ENCODE results near the gene SOX15.
"Not testable (repeated sequence)": the region's sequence is repeated elsewhere in the genome, so short reads cannot be mapped to it uniquely, and the experiment has no call there.

SOX15 gene

DNA sequence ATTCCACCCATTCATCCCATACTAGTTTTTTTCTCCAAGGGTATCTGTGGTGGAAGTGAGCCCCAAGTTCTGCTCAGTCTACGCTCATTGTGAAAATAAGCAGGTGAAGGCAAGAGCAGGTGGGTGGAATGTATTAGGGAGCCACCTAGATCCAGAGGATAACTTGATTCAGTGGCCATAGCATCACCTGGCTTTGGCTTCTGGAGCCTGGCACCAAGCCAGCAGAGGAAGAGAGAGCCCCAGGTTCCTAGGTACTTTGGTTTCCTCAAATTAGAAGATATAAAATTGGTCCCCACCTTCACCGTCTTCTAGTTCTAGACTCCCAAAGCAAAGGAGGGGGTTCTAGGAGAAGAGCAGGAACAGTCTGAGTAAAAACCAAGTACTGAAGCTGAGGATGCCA lies 20.7 kb upstream of the SOX15 start:
- no peak for DNase-seq (ENCODE audit: low read depth, low spot score)

DNA sequence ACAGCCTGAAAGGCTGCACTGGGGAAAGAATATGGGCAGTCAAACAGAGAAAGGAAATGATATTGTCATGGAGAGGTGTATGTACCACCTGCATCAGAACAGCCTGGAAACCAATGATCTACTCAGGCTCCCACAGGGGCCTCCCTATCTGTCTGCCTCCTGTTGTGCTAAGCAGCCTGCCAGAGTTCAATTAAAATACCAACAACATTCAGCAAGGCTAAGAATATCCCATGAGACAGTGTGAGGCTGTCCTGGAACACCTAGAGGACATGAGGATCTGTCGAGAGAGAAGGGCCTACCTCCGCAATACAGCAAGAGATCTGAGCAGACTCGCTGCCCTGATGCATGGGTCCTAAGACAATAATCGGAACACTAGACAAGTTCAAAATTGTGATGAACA lies 16.4 kb upstream of the SOX15 start:
- no peak for DNase-seq (ENCODE audit: low read depth, low spot score)

- not testable (repeated sequence) for DNase-seq (ENCODE audit: low read depth, low spot score)
These were observed 7.7 kb upstream of the SOX15 start for GRCh38 chr17:7597561-7597960.

- DNase-seq (ENCODE audit: low read depth, low spot score), result no peak
These were observed 3.4 kb upstream of the SOX15 start for GRCh38 chr17:7593296-7593695.

GRCh38 chr17:7592422-7593021 lies 2.6 kb upstream of the SOX15 start:
- DNase-seq (ENCODE audit: low read depth, low spot score), result no peak

GRCh38 chr17:7591596-7591995 lies 1.7 kb upstream of the SOX15 start:
- DNase-seq (ENCODE audit: low read depth, low spot score), result no peak

GRCh38 chr17:7590743-7591142 lies 849 bp upstream of the SOX15 start:
- DNase-seq (ENCODE audit: low read depth, low spot score), result no peak

GRCh38 chr17:7589204-7589868 lies 558 bp downstream of the SOX15 start:
- DNase-seq (ENCODE audit: low read depth, low spot score), result peak; percentile 70

- DNase-seq (ENCODE audit: low read depth, low spot score), result no peak
These were observed 1.2 kb downstream of the SOX15 start for GRCh38 chr17:7588553-7589203.

DNA sequence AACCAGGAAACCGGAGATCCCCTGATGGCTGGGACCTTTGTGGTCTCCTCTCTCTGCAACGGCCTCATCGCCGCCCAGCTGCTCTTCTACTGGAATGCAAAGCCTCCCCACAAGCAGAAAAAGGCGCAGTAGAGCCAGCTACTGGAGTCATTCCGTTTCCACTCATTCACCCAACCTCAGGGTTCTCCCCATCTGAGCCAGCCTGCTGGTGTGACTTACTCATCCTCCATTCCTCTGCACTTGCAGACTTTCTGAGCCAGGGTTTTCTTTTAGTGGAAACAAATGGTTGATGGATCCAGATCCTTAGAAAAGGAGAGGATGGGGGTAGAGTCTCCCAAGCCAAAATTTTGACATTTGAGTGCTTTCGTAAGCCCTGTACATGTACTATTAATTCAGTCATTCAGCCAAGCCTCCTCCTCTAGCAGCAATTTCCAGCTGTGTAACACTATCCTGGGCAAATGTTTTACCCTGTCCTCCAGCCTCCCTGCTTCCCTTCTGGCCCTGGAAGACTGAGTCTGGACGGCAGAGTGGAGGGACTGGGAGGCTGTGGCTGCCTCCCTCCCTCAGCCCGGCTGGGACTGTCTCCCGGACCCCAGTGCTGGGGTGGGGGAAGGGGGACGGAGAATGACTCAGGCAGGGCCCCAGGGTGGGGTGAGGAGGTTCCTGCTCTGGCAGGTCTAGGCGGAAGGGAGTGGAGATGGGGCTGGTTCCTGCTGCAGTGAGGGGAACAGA lies 2.3 kb downstream of the SOX15 start:
- peak; percentile 43 for DNase-seq (ENCODE audit: low read depth, low spot score)

DNA sequence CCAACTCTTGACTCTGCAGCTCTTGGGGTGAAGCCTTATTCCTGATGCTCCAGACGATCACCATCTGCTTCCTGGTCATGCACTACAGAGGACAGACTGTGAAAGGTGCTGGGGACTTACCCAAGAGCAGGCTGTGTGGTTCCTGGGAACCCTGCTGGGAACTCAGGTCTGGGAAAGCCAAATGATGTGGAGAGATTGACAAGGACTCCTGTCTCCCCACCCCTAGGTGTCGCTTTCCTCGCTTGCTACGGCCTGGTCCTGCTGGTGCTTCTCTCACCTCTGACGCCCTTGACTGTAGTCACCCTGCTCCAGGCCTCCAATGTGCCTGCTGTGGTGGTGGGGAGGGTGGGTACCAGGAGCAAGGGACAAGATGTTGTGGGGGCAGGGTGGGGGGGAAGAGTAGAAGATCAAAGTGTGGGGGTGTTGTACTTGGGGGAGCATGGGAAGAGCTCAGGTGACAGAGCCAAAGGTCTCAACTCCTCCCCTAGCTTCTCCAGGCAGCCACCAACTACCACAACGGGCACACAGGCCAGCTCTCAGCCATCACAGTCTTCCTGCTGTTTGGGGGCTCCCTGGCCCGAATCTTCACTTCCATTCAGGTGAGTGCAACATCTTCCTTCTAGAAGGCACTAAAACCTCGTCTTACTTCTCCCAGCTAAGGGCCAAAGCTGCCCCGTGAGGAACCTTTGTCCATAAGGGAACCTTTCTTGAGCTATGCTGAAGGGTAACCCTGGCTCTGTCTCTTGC lies 3.0 kb downstream of the SOX15 start:
- no peak for DNase-seq (ENCODE audit: low read depth, low spot score)

DNA sequence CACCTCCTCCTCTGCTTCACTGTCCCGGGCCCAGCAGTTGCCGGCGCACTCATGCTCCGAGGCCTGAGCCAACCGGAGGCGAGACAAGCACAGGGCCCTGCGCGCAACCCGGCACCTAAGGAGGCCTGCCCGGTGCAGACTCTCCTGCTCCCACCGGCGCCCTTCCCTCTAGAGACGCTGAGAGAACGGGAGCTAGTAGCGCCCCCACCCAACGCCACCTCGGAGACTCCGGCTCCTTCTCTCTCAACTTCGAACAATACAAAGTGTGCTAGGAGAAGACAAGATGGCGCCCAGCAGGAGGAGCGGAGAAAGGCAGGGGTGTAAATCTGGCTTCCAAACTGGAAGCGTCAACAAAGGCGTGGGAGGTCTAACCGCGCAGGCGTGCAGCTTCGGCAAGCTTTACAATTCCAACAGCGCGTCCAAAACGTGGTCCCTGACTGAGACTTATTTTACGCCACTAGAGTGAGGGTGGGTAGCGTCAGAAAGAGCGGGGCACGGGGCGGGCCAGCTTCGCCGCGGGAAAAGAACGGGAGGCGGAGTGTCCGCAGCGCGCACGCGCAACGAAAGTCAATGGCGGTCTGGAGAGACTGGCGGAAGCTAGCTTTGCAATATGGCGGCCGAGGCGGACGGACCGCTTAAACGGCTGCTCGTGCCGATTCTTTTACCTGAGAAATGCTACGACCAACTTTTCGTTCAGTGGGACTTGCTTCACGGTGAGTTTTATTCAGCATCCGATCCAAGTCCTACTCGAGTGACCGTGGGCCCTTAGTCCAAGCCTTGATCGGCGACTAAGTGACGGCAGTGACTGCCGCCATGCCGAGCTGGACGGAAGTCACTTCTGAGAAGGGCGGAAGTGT lies 6.4 kb downstream of the SOX15 start, which contains the start of gene MPDU1:
TSS of gene MPDU1 (plus strand) at position 600 of the 857 bp plus-strand sequence. CDS start at position 611, 11 bp downstream.
- DNase-seq (ENCODE audit: low read depth, low spot score), result peak; percentile 95

DNA sequence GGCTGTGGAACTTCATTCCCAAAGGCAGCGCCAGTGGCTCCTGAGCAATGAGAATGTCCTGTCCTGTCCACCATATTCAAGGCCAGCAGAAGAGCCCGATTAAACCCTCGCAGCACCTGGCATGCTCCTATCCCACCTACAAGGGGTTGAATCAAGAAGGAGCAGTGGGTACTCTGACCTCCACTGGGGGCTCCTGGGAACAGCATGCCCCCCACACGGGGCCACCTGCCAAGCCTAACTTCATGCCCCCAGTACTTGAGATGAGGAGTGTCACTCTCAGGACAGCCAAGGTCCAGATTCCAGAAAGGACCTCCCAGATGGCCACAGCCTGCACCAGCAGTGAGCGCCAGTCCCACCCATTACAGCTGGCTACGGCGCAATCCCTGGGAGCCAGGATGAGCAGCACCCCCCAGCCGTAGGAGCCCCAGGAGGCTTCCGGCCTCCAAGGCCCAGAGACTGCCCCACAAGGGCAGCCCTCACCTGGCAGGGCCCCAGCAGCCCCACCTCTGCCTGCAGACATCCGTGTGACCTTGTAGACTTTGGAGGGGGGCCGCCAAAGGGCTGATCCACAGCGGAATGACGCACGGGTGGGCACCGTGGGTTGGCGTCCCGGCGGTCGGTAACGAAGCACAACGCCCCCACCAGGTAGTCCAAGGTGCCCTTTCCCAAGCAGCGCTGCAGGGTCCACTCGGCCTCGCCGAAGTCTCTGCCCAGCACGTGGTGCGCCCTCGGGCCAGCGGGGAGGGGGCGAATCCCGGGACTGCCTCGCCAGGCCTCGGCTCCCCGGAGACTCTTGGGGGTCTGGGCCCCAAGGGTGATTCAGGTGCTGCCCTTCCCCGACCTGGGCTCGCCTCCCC lies 7.3 kb downstream of the SOX15 start:
- DNase-seq (ENCODE audit: low read depth, low spot score), result no peak

DNA sequence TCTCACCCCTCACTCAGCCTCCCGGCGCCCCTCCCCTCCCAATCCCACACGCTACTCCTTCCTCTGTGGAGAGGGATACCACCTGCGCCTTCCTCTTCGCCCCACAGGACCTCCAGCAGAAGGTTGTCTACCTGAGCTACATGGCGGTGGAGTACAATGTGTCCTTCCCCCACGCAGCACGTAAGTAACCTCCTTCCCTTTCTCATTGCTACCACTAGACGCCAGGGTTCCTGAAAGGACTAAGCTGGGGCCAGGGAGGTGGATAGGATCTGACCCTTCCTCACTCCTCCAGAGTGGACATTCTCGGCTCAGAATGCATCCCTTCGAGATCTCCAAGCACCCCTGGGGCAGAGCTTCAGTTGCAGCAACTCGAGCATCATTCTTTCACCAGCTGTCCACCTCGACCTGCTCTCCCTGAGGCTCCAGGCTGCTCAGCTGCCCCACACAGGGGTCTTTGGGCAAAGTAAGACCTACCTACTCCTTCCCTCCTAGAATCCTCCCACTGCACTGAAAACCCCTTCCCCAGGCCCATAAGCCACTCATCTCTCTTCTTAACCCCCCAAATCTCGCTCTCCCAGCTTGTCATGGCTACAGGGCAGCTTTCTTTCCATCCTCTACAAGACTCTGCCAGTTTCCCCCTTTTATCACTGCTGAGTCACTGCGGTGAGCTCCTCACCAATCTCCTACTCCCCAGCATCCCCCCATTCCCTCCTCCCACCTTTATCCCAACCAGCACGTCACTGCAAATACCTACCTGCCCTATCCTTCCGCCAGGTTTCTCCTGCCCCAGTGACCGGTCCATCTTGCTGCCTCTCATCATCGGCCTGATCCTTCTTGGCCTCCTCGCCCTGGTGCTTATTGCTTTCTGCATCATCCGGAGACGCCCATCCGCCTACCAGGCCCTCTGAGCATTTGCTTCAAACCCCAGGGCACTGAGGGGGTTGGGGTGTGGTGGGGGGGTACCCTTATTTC lies 9.0 kb downstream of the SOX15 start:
- no peak for DNase-seq (ENCODE audit: low read depth, low spot score)

DNA sequence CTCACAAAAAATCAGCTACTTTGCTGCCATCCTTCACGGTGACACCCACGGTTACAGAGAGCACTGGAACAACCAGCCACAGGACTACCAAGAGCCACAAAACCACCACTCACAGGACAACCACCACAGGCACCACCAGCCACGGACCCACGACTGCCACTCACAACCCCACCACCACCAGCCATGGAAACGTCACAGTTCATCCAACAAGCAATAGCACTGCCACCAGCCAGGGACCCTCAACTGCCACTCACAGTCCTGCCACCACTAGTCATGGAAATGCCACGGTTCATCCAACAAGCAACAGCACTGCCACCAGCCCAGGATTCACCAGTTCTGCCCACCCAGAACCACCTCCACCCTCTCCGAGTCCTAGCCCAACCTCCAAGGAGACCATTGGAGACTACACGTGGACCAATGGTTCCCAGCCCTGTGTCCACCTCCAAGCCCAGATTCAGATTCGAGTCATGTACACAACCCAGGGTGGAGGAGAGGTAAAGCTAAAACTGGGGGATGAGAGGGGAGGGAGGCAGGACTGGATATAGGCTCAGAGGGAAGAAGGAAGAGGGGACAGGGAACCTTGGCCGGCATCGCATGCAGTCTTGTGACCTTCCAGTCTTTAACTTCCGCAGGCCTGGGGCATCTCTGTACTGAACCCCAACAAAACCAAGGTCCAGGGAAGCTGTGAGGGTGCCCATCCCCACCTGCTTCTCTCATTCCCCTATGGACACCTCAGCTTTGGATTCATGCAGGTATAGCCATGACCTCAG lies 9.9 kb downstream of the SOX15 start:
- DNase-seq (ENCODE audit: low read depth, low spot score), result no peak

DNA sequence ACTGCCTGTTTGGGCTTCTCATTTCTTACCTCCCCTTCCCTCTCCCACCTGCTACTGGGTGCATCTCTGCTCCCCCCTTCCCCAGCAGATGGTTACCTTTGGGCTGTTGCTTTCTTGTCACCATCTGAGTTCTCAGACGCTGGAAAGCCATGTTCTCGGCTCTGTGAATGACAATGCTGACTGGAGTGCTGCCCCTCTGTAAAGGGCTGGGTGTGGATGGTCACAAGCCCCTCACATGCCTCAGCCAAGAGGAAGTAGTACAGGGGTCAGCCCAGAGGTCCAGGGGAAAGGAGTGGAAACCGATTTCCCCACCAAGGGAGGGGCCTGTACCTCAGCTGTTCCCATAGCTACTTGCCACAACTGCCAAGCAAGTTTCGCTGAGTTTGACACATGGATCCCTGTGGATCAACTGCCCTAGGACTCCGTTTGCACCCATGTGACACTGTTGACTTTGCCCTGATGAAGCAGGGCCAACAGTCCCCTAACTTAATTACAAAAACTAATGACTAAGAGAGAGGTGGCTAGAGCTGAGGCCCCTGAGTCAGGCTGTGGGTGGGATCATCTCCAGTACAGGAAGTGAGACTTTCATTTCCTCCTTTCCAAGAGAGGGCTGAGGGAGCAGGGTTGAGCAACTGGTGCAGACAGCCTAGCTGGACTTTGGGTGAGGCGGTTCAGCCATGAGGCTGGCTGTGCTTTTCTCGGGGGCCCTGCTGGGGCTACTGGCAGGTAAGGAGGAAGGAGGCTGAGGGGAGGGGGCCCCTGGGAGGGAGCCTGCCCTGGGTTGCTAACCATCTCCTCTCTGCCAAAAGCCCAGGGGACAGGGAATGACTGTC lies 10.7 kb downstream of the SOX15 start, which contains the start of gene CD68:
TSS of gene CD68 (plus strand) at position 638 of the 833 bp plus-strand sequence. CDS start at position 678, 40 bp downstream.
- no peak for DNase-seq (ENCODE audit: low read depth, low spot score)
